ENCODE results near the gene SND1. TPM values are rescaled to one million over a fixed set of nuclear protein-coding genes. Genes with fewer than 3 reads are reported as not detected.

Gene SND1
- total and polyA plus RNA-seq, 2 of the 4 experiments (the other 2 are of a cell fraction), result 154 to 294 TPM

DNA sequence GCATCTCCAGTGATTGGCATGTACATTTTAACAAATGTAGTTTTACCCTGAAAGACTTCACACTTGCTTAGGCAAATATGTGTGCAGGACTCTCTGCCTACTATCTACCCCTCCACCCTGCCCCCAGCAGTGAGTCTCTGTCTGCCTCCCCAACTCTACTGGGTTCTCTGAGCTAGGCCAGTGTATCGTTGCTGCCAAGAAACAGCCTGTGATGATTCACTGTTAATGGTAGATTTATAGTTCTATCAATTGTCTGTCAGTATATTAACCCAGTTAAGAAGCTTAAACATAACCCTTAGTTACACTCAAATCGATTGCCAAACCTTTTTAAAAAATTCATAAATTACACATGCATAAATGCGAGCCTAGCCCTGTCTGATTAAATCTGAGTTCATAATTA, 137.0 kb downstream of the SND1 start:
- dilution Hi-C loops (cut with HindIII; ENCODE audit: low sequenced_read_pairs, unreplicated experiment), result no loop called here
- ChIA-PET CTCF (no interaction called here), POLR2A (ENCODE audit: unreplicated experiment) (interaction anchor here (0.6 kb wide), 1 partner anchor 12 kb away, joined by 7 read pairs; no protein-coding TSS in a partner anchor)
- H3K36me3 ChIP-seq (ENCODE audit: control insufficient read depth, insufficient read depth, low read length), result peaks cover 3% of the 10 kb centered on the region; the same call in 1 of the 2 replicates
- no peak overlapping the region for H2AK9ac ChIP-seq (replicated peaks; ENCODE audit: low read depth, low read length, poor library complexity)
- no TSS peak for BruUV-seq (replicated peaks)
- H2BK120ac ChIP-seq (ENCODE audit: low read depth, low read length), result no peak overlapping the region
- DNase-seq, result no peak
- ATAC-seq (ENCODE audit: low read depth), result no peak
- no peak overlapping the region for H3K18ac ChIP-seq (ENCODE audit: low read depth, low read length)
- no peak overlapping the region for H2BK5ac ChIP-seq (ENCODE audit: low read depth, low read length, poor library complexity, severe bottlenecking)
- no peak overlapping the region for H3K14ac ChIP-seq (replicated peaks; ENCODE audit: low read depth, low read length)
- no peaks in the 10 kb centered on the region for H3K9me3 ChIP-seq (ENCODE audit: control insufficient read depth, insufficient read depth, low read length)
- no peak overlapping the region for H2AFZ ChIP-seq (replicated peaks; ENCODE audit: low read length, poor library complexity)
- no peak overlapping the region for H3K56ac ChIP-seq (ENCODE audit: extremely low read depth, insufficient read depth, low read length)
- no peak overlapping the region for H4K5ac ChIP-seq (ENCODE audit: low read depth, low read length)
- in situ Hi-C loops (cut with MboI; ENCODE audit: low sequenced_read_pairs), result no loop called here
- H3K4me3 ChIP-seq (ENCODE audit: insufficient read depth, low read depth, low read length), result no peak overlapping the region
- H3K23ac ChIP-seq (ENCODE audit: low read depth, low read length), result no peak overlapping the region; the same call in 1 of the 2 replicates
- H4K8ac ChIP-seq (ENCODE audit: low read depth in 2 of 2, low read length in 2 of 2), result no peak overlapping the region
- no peak overlapping the region for H2BK15ac ChIP-seq (ENCODE audit: low read depth, low read length)
- peaks cover 23% of the 10 kb centered on the region for H3K9me1 ChIP-seq (ENCODE audit: insufficient read depth, low read length)
- H3K79me1 ChIP-seq (ENCODE audit: low read depth in 1 of 2, low read length in 2 of 2), result peaks cover 53 to 88% of the 10 kb centered on the region in 2 experiments
- intact Hi-C loops (cut with micrococcal nuclease), result no loop called here
- no peak overlapping the region for H2AK5ac ChIP-seq (ENCODE audit: low read depth, low read length)
- TF ChIP-seq SMC3 (IDR thresholded peaks at IDR 0.05; ENCODE audit: low read depth, low read length), result no peak
- no peak for TF ChIP-seq RCOR1 (IDR thresholded peaks at IDR 0.05; ENCODE audit: insufficient replicate concordance, low read length)
- TF ChIP-seq CEBPB (IDR thresholded peaks at IDR 0.05; ENCODE audit: low read depth, low read length), result no peak
- no peak for TF ChIP-seq MAFK (IDR thresholded peaks at IDR 0.05; ENCODE audit: low read depth, low read length)
- H3K4me2 ChIP-seq (ENCODE audit: low read depth, low read length), result no peak overlapping the region
- peaks cover 6% of the 10 kb centered on the region for H3K4me1 ChIP-seq (ENCODE audit: control insufficient read depth, insufficient read depth, low read length)
- H4K20me1 ChIP-seq (ENCODE audit: insufficient read depth, low read length), result peaks cover 82% of the 10 kb centered on the region
- H3K27ac ChIP-seq (ENCODE audit: insufficient read depth, low read length), result no peak overlapping the region
- no peak overlapping the region for H3K4ac ChIP-seq (ENCODE audit: low read depth, low read length)
- no peaks in the 10 kb centered on the region for H3K27me3 ChIP-seq (ENCODE audit: control insufficient read depth, insufficient read depth, low read length)
- H3K9ac ChIP-seq (ENCODE audit: low read depth, low read length), result no peak overlapping the region
- WGBS, 2 experiments (ENCODE audit: extremely low coverage in 2 of 2, insufficient read length in 1 of 2), result no CpG with 5 or more reads among the region's 3 CpGs
- H4K91ac ChIP-seq (ENCODE audit: insufficient read depth, low read depth, low read length), result no peak overlapping the region
- H2BK20ac ChIP-seq (ENCODE audit: low read depth, low read length), result no peak overlapping the region
